Psoas muscle (tissue), 8 donors: ENCODE data around the gene DGCR2. TPM values are rescaled to one million over a fixed set of nuclear protein-coding genes. Genes with fewer than 3 reads are reported as not detected.

Experiments used
- ATAC-seq, 4 donors: fragments of 200-7000 bp; cut with Tn5 transposase; one replicate each; pipeline ENCODE4 v1.9.1; 2020; ENCODE audit warnings: moderate library complexity in 3 of 4, mild to moderate bottlenecking in 2 of 4
- DNase-seq, 2 donors: peaks; one replicate each; pipeline ENCODE4 v3.0.0-alpha.2; 2020
- H3K27ac ChIP-seq: fragments of 200-600 bp; one replicate; pipeline ENCODE4 v1.8.0; 2022
- H3K27me3 ChIP-seq, 3 donors: fragments of 200-600 bp in 1 of 3; one replicate each; pipeline versions ENCODE4 v1.6.1 to v1.8.0; 2013 to 2022; ENCODE audit warnings: low read length in 2 of 3, mild to moderate bottlenecking in 2 of 3, moderate library complexity in 1 of 3; ENCODE audit not compliant: insufficient read depth in 3 of 3
- H3K36me3 ChIP-seq, 2 donors: fragments of 200-600 bp in 1 of 2; one replicate each; pipeline versions ENCODE4 v1.6.1 to v1.8.0; 2013 to 2022; ENCODE audit warnings: low read depth in 1 of 2, mild to moderate bottlenecking in 1 of 2, moderate library complexity in 1 of 2; ENCODE audit not compliant: insufficient read depth in 1 of 2
- H3K4me1 ChIP-seq: fragments of 200-600 bp; one replicate; pipeline ENCODE4 v1.8.0; 2022
- H3K4me3 ChIP-seq: fragments of 200-600 bp; one replicate; pipeline ENCODE4 v1.8.0; 2022; ENCODE audit warnings: mild to moderate bottlenecking
- H3K9me3 ChIP-seq: fragments of 200-600 bp; one replicate; pipeline ENCODE4 v1.8.0; 2022
- WGBS, 3 donors: extraction: QIAGEN DNeasy Blood & Tissue Kit; methylation state at CpG; one replicate each; pipeline versions ENCODE4 v1.1.6 to v1.1.7; 2013; 5-methylcytosine and 5-hydroxymethylcytosine counted together
- intact Hi-C, 2 donors: fragments of 100-400 bp; cut with DNase I; formaldehyde crosslinking; loops; one replicate each; pipeline versions ENCODE4 v1.11.0 to v1.14.2; 2022
- polyA plus RNA-seq, 3 donors: library from polyadenylated mRNA; stranded (reverse); fragments of 200-250 nt; gene quantifications; one replicate each; pipeline ENCODE4 v1.2.3, GENCODE V29; 2013
- total RNA-seq, 4 donors: library from RNA; stranded (reverse); fragmentation: NEBNext Ultra II Directional in 2 of 4; extraction: Animal tissue kit (Norgen Biotek cat#: 25700) in 2 of 4; gene quantifications; one replicate each; pipeline versions ENCODE4 v1.2.1 to v1.2.4, GENCODE V29; 2021 to 2023
- TF ChIP-seq, protein P1 (sequence below): fragments of 200-600 bp; IDR thresholded peaks from one replicate; pipeline ENCODE4 v1.8.0; 2022; ENCODE audit warnings: antibody characterized with exemption
- donor health status: healthy with polysubstance abuse.
- donor health status: DM: no; HTN: no; CAD: no; lungs with moderate emphysema.
- donor health status: Bipolar disorder and iron deficiency.
- donor health status: healthy.
- donor health status: DM: yes; HTN: yes; CAD: no.
- donor health status: DM: no; HTN: no; CAD: no.
- donor health status: DM: no; HTN: no; CAD: no.
- donor health status: DM: yes; HTN: yes; CAD: no.

DGCR2 gene
- total and polyA plus RNA-seq, 7 donors = 13.1 to 27.6 (median 24.5) TPM

DNA sequence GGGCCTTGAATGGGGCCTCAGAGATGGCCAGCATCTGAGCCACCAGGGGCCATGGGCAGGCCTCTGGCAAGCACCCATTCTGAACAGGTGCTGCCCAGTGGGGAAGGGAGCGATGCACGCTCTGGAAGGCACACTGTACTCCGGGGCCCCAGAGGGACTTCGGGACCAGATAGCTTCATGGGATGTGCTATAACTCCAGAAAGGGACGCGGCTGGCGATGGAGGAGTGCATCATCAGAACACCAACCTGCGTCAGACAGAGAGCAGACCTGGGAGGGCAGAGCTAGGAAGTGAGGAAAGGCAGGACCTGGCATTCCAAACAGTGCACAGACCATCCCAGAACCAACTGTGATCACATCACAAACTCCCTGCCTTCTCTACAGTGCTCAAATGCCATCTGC, 16.8 kb downstream of the DGCR2 start:
- 37 to 87% (median 67%) methylated on average over 8 of the region's 8 CpGs for whole genome bisulfite sequencing, 3 donors
- DNase-seq (peak in 1 of 2 donors; percentile 55), ATAC-seq (peak; percentile 26 to 53 (median 32))
- TF ChIP-seq, protein P1, sequence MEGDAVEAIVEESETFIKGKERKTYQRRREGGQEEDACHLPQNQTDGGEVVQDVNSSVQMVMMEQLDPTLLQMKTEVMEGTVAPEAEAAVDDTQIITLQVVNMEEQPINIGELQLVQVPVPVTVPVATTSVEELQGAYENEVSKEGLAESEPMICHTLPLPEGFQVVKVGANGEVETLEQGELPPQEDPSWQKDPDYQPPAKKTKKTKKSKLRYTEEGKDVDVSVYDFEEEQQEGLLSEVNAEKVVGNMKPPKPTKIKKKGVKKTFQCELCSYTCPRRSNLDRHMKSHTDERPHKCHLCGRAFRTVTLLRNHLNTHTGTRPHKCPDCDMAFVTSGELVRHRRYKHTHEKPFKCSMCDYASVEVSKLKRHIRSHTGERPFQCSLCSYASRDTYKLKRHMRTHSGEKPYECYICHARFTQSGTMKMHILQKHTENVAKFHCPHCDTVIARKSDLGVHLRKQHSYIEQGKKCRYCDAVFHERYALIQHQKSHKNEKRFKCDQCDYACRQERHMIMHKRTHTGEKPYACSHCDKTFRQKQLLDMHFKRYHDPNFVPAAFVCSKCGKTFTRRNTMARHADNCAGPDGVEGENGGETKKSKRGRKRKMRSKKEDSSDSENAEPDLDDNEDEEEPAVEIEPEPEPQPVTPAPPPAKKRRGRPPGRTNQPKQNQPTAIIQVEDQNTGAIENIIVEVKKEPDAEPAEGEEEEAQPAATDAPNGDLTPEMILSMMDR = no peak
- Histone ChIP-seq H3K36me3 (no peaks in the 10 kb centered on the region), H3K4me3 (no peak overlapping the region), H3K9me3 (no peaks in the 10 kb centered on the region), H3K27me3 (no peaks in the 10 kb centered on the region), H3K4me1 (peaks cover 76% of the 10 kb centered on the region), H3K27ac (peak overlapping the region; percentile 71)
- intact Hi-C loops = no loop called here

- Histone ChIP-seq H3K27me3 (no peaks in the 10 kb centered on the region), H3K27ac (peak overlapping the region; percentile 71), H3K4me1 (peaks cover 65% of the 10 kb centered on the region), H3K4me3 (no peak overlapping the region), H3K9me3 (no peaks in the 10 kb centered on the region), H3K36me3 (no peaks in the 10 kb centered on the region)
- DNase-seq (peak in 1 of 2 donors; percentile 75), ATAC-seq (peak; percentile 52 to 72 (median 66))
- TF ChIP-seq, protein P1 = no peak
- 28 to 43% (median 31%) methylated on average over 5 of the region's 5 CpGs for WGBS, 3 donors
- intact Hi-C loops = loop anchor here in 1 of 2 donors (5.0 kb wide), 1 partner anchor 37 kb away; no protein-coding TSS in a partner anchor
Measured at GRCh38 chr22:19103880-19104821, 18.1 kb downstream of the DGCR2 start.

- intact Hi-C loops = no loop called here
- DNase-seq = no peak
- Histone ChIP-seq H3K27ac (no peak overlapping the region), H3K9me3 (no peaks in the 10 kb centered on the region), H3K27me3 (no peaks in the 10 kb centered on the region), H3K4me1 (peaks cover 21% of the 10 kb centered on the region), H3K36me3 (no peaks in the 10 kb centered on the region), H3K4me3 (no peak overlapping the region)
- TF ChIP-seq, protein P1 = no peak
- no peak for ATAC-seq
- 57 to 58% (median 57%) methylated on average over 4 of the region's 4 CpGs for WGBS, 3 donors
Measured at GRCh38 chr22:19098157-19098556, 24.1 kb downstream of the DGCR2 start.

DNA sequence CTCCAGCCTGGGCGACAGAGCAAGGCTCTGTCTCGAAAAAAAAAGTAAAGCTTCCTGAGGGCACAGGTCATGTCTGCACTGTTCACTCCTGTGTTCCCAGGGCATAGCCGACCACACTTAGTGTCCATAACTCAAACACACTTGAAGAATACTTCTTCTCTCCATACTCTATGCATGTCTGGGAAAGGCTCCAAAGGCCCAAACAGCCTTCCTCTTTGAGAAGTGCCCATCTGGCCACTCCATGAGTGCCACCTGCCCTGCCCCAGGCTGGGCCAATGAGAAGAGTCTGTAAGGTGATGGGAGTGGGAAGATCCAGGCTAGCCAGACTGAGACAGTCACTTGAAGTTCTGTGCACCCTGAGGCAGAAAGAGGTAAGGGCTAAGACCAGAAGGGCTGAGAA, 24.7 kb downstream of the DGCR2 start:
- H3K27me3 ChIP-seq = no peaks in the 10 kb centered on the region
- peaks cover 16% of the 10 kb centered on the region for H3K4me1 ChIP-seq
- DNase-seq (no peak), ATAC-seq (no peak)
- H3K36me3 ChIP-seq = no peaks in the 10 kb centered on the region
- H3K27ac ChIP-seq = peak overlapping the region; percentile 23
- TF ChIP-seq, protein P1 = no peak
- 64 to 76% (median 72%) methylated on average over 3 of the region's 3 CpGs for WGBS, 3 donors
- intact Hi-C loops = no loop called here
- H3K4me3 ChIP-seq = no peak overlapping the region
- no peaks in the 10 kb centered on the region for H3K9me3 ChIP-seq
